Activated CD4-positive, alpha-beta T cell treated with anti-CD3 and anti-CD28 coated beads for 4 hours (primary cell): ENCODE results near the gene RPS2.

Experiments used
- DNase-seq, 2 donors: peaks; one replicate each; pipeline ENCODE4 v3.0.0-alpha.2; 2020

RPS2 gene

DNA sequence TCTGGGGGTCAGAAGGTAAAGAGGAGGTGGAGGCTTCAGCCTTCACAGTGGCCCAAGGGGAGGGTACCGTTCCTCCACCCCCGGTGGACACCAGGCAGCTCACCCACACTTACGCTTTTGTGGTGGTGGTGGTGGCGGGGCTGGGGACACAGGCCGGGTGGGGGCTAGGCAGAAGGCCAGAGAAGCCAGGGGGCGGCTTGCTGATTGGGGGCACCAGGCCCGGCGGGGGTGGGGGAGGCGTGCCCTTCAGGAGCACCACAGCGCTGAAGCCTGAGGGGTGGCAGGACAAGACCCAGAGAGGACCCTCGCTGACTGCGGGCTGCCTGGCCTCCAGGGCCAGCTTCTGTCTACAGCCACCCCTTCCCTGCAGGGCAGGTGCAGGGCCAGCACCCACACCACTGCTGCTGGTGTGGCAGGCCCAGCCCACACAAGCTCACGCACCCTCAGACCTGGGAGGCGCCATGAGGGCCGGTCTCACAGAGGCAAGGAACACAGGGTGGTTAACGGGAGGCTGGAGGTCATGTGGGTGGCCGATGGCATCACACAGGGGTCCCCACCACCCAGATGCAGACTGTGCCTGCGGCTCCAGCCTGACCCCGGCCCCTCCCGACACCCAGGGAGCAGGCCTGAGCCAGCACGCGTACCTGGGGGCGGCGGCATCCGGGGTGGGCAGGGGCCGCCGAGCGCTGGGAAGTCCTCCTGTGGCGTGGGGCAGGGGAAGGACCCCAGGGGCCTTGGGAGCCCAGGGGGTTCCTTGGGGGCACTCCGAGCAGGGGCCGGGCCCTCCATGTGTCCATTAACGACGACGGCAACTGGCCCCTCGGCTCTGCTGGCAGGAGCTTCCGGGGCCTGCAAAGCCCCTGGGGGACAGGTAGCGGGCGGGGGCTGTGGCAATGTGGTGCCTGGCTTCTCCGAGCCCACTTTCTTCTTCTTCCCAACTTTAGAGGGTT is 34.5 kb upstream of the RPS2 start:
- no peak for DNase-seq

DNA sequence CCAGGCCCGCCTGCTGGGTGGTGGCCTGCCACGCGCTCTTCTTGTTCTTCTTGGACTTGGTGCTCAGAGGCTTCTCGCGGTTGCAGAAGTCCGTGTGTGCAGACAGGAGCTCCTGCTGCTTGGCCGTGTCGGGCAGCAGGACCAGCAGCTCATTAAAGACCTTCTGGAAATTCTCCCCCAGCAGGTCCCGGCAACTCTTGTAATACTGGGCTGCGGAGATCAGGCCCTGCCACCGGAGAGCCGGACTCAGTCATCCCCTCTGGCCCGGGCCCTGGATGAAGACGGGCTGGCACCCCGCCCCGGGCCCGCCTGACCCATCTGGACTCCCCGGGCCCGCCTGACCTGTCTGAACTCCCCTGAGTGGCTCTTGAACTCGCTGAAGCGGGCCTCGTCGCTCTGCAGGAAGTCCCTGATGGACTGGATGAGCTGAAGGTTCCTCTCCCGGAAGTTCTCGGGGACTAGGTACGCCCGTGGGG is 33.8 kb upstream of the RPS2 start:
- DNase-seq: no peak

DNA sequence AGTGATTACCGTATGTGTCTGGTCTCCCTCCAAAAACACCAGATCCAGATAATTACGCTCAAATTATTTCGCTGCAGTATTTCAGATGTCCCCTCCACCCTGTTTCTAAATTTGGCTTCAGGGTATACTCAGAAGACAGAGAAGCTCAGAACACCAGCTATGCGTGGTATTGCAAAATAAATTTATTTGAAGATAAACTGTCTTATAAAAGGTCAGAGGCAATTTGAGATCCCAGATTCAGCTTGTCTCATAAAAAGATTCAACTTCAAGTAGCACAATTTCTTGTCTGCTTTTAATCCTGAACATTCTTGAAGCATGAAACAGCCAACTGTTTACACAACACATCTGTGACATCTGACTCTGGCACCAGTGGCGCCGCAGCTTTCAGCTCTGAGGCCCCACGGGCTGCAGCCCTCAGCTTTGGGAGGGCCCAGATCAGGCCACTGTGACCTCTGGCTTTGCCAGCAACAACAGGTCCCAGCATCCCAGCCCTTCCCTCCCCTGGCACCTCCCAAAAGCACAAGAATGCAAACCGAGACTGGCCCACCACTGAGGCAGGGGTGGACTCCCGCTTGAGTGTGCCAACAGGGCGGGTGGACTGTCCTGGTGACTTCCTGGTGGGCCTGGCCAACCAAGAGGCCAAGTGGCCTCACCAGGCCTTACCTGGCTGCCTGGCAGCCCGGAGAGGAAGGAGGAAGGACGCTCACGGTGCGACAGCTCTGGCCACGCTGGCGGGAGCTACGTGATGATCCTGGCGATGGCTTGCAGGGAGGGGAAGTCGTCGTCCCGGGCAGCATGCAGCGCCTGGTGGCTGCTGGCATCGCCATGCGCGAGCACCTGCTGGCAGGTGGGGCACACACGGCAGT is 33.1 kb upstream of the RPS2 start:
- no peak for DNase-seq

DNA sequence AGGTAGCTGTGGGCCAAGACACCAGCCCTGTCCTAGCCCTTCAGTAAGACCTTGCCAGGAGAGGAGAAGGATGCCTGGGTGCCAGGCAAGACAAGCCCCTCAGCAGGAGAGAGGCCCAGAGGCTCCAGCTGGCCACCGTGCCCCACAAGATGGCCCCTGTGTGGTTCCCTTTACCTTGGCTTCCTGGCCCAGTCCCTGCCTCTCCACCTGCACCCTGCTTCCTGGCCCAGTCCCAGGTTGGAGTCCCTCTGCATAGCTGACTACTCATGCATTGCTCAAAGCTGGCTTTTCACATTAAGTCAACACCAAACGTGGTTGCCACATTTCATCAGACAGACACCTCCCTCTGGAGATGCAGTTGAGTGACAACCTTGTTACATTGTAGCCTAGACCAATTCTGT is 29.1 kb upstream of the RPS2 start:
- no peak for DNase-seq

DNA sequence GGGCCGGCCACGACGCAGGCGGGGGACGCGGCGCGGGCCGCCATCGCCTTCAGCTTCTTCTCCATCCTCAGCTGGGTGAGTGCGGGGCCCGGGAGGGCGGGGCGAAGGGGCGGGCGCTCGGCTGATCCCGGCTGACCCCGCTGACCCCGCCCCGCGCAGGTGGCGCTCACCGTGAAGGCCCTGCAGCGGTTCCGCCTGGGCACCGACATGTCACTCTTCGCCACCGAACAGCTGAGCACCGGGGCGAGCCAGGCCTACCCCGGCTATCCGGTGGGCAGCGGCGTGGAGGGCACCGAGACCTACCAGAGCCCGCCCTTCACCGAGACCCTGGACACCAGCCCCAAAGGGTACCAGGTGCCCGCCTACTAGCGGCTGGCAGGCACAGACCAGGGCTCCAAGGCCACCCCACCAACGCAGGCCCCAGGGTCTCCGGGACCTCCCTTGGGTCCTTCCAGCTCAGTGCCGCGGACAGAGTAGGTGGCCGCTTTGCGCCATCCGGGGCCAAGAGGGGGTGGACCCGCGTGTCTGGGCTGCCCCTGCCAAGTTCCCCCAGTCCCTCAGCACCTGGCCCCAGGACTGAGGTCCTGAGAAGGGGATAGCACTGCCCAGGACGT is 28.2 kb upstream of the RPS2 start:
- no peak for DNase-seq

DNA sequence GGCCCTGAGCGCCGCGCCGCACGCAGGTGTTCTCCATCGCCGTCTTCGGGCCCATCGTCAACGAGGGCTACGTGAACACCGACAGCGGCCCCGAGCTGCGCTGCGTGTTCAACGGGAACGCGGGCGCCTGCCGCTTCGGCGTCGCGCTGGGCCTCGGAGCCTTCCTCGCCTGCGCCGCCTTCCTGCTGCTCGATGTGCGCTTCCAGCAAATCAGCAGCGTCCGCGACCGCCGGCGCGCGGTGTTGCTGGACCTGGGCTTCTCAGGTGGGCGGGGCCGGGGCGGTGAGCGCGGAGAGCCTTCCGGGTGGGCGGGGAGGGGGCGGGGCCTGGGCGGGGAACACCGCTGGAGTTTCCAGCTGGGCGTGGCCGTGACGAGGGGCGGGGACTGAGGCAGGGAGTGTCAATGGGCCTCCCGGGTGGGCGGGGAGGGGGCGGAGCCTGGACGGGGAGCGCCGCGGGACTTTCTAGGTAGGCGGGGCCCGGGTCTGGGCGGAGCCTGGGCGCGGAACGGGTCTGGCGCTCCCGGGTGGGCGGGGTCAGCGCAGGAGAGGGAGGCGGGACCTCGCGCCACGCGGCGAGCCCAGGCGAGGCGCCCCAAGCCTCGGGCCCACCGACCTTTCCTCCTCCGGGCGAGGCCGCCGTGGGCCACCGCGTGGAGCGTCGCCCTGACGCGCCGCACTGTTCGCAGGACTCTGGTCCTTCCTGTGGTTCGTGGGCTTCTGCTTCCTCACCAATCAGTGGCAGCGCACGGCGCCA is 27.5 kb upstream of the RPS2 start:
- peak; percentile 98 to 99 for DNase-seq

DNA sequence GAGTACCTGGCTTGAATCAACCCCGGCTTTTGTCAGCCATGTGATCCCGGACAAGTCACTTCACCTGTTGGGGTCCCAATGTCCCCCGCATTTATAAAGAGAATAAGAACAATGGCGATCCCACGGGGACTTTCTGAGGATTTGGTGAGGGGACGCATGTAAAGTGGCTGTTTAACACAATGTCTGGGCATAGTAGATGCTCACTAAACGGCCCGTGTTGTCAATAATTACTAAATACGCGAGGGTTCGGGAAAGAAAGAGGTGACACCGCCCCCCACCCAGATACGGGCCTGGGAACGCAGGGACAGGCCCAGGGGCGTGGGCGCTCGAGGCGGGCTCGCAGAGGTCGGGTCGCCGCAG is 26.9 kb upstream of the RPS2 start:
- DNase-seq: no peak

DNA sequence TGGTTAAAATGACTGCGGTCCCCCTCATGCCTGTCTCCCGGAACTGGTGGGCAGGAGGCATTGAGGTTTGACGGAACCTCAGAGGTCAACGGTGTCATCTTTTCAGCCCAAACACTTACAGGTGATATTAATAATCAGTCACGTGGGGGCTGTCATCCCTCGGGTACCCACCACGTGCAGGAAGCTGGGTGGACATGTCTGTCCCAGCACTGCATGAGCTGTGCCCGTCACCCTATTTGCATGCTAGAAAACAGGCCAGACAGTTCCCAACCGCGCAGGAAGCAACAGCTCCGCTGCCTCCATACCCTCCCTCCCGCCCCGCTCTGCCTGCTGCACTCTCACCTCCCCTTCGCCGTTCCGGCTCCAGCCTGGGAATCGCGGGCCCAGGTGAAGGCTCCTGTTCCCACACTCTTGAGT is 26.5 kb upstream of the RPS2 start:
- DNase-seq: peak in 1 of 2 donors; percentile 49

DNA sequence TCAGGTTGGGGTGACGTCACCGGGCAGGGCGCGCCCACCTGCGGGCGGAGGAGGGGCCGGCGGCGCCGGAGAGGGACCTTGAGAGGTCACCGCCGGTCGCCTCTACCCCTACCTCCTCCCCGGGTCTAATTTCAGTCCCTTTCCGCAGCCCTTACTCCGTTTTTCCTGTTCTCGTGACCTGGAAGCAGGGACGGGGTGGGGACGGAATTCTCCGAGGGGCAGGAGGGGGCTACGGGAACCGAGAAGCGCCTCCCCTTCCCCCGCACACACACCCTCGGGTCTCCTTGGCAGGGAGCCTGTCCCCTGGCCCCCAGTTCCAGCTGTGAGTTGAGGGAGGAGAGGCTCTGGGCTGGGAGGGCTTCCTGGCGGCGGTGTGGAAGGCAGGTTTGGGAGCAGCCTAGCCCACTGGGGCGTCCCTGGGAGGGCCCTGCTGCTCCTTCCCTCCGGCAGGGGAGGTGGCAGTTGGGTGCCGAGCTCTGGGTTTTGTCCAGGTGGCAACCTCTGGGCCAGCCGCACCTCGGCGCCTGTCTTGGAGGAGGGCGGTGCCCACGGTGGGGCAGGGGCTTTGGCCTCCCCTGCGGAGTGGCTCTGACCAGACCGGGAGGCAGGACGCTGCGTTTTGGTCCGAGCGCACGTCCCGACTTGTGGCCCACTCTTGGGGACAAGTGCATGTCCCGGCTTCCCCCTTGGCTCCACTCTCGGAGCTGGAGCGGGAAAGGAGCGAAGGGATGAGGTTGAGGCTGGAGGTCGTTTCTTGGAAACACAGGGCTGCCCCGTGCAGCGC is 25.9 kb upstream of the RPS2 start:
- DNase-seq: peak; percentile 41

DNA sequence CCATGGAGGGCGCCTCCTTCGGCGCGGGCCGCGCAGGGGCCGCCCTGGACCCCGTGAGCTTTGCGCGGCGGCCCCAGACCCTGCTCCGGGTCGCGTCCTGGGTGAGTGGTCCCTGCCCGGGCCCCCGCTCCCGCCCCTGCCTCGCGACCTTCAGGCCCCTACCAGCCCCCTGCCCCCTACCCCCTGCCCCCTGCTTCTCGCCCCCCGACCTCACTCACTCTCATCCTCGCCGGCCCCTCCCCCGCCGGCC is 25.4 kb upstream of the RPS2 start:
- no peak for DNase-seq

DNA sequence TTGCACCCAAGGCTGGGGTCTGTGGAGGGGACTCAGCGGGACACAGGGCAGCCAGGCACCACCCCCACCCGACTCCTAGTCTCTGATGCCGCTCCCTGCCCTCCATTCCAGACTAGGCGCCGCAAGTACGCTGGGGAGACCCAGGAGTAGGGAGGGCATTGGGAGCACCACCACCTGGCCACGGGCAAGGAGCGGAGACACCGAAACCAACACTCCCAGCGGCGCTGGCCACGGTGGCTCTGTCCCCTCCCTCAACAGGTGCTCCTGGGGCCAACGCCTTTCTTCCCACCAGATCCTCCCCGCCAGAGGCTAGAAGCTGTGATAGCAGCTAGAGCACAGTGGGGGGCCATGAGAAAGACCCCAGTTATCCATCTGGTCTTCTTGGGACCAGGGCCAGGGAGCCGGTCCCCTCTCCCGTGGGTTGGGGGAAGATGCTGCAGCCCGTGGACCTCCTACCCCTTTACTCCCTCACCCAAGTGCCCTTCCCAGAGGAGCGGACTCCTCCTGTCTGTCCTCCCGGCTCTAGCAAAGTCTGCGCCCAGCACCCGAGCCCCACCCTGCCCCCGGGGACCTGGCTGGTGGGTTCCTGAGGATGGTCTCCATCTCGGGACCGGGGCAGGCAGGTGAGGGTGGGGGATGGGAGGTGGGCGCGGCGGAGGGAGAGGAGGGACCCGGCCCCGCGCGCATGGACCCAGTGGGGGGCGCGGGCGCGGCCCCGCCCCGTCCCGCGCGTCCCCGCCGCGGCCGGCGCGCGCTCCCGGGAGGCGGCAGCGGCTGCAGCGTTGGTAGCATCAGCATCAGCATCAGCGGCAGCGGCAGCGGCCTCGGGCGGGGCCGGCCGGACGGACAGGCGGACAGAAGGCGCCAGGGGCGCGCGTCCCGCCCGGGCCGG is 24.8 kb upstream of the RPS2 start, which contains the start of gene SYNGR3:
SYNGR3 (plus strand) TSS at position 762 of the 892 bp plus-strand sequence. CDS start 133 bp downstream, outside the sequence.
- DNase-seq: no peak

DNA sequence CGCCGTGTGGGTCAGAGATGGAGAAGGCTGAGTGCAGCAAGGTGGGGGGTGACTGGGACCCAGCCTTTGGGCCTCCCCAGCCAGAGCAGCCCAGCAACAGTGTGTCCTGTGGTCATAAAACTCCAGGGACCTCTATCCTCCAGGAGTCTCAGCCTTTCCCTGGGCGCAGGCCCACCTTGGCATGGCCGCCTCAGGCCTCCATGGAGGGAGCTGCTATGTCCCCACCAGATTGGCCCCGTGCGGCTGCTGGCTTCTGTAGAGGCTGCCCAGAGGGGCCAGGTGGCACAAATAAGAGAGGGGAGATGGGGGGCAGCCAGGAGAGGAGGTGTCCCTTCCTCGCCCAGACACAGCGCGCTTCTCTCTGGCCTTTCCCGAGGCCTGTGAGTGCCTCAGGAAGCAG is 22.6 kb upstream of the RPS2 start:
- no peak for DNase-seq

DNA sequence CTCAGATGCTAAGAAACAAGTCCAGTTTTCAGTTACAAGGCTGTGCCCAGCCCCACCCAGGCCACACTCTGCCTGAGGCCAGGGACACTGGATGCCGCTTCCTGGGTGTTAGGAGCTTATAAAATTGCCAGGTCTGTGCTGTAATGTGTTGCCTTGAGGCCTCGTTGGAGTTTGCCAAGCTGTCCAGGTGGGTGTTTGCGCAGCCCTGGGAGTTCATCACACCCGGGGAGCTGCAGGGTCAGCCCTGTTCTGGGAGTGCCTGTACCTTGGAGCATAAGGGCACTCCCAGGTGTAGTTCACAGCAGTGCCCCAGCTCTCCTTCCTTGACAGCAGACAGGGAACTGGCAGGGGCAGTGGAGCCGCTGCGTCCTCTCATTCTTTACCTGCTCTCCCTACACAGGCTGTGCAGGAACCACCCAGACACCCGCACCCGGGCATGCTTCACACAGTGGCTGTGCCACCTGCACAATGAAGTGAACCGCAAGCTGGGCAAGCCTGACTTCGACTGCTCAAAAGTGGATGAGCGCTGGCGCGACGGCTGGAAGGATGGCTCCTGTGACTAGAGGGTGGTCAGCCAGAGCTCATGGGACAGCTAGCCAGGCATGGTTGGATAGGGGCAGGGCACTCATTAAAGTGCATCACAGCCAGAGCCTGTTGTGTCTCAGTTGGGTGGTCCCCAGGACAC is 21.0 kb upstream of the RPS2 start:
- DNase-seq: no peak

DNA sequence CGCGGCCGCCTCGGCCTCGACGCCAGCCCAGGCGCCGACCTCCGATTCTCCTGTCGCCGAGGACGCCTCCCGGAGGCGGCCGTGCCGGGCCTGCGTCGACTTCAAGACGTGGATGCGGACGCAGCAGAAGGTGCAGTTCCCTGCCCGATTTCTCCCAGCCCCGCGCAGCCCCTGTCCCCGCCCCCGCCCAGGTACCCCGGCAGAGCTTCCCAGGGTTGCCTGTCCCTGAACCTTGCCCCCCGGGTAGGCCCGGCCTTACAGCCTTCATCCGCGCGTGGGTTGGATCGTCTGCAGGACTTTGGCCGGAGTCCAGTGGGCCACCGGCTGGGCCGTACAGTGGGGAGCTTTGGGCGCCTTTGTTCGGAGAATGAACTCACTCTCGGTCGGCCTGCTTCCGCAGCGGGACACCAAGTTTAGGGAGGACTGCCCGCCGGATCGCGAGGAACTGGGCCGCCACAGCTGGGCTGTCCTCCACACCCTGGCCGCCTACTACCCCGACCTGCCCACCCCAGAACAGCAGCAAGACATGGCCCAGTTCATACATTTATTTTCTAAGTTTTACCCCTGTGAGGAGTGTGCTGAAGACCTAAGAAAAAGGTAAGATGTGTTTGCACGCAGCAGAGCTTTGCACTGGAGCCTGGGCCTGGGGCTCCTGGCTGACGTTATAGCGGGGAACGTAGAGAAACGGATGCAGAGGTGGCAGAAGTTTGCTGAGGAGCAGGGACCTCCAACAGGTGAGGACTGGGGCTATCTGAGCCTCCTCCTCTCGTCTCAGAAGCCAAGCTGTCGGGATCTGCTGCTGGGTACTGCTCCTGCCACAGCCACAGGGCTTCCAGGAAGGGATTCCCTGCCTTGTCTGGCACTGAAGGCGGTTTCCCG is 20.0 kb upstream of the RPS2 start:
- DNase-seq: no peak

DNA sequence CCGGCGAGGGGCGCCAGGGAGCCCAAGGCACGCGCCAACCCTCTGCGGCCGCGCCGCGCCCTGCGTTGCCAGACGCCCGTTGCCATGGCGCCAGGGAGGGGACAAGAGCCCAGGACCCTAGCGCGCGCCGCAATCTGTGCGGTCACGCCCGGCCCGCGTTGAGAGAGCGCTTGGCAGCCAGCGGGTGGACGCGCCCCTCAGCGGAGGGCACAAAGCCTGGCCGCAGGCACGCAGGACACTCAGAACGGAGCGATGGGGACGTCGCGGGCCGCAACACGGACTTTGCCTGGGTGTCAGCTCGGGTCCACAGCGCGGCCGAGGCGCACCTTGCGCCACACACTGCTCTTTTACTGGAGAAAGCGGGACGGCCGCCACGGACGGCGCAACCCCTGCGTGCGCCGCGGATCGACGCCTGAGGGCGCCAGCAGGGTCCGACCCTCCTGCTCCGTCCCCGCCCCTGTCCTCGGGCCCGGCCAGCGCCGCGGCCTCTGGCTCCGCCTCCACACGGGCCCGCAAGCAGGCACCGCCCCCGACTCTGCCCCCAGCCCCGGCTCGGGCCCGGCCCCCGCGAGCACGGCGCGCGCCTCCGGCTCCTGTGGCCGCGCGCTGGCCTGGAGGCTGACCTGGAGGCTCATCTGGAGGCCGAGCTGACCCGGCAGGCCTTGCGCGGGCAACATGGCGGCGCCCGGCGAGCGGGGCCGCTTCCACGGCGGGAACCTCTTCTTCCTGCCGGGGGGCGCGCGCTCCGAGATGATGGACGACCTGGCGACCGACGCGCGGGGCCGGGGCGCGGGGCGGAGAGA is 19.1 kb upstream of the RPS2 start, which contains the start of gene GFER:
GFER (plus strand) TSS at position 650 of the 803 bp plus-strand sequence; CDS start at position 676, 26 bp downstream.
- DNase-seq: peak; percentile 45 to 66

DNA sequence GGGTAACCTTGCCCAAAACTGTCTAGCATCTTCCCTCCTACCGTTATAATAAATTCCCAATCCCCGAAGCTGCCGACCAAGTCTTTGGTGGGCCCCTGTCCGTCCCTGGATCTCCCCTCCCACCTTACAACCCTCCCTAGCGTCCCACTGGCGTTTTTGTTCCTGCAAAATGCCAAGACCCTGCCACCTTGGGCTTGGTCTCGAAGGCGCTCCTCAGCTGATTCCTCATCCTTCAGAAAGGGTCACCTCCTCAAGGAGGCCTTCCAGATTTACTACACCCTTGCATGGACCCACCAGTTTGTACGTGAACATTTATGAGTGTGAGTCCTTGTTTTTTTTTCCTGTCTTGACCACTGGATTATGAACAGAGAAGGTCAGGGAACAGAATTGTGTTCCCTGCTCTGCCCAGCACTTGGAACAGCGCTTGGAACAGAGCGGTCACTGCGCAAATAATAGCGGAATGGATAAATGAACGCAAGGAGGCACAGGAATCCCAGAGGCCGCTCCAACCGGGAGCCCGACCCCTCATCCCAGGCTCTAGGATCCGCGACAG is 18.4 kb upstream of the RPS2 start:
- no peak for DNase-seq

DNA sequence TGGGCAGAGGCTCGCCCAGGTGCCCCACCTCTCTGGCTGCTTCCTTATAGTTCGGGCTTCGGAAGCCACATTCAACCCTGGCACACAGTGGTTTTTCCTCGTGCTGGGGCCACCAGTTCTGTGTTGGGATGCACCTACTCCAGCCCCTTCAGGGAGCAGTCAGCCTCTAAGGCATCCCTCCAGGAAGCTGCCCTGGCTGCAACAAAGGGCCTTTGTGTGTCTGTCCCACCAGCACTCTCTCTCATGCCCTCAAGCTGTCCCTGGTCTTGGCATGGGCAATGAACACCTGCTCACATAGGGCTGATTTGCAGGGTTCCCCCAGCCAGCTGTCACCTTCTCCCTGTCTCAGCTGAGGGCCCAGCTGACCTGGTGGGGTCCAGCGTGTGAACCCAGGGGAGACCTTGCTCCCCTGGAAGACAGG is 17.4 kb upstream of the RPS2 start:
- no peak for DNase-seq

DNA sequence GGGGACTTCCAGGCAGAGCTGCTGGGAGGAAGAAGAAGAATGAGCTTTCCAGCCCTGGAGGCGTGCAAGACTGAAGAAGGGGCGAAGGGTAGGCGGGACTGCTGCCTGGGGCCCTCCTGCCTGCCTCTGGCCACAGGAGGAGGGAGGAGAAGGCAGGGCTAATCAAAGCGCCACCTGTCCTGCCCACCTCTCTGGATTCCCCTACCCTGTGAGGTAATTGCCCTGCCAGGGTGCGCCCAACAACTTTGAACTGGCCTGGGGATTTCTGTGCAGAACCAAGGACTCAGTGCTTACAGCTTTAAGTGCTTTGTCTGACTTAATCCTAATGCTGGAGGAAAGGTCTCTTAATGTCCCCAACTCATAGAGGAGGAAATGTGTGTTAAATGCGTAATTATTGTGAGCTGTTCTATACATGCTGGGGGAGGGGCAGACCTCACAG is 16.8 kb upstream of the RPS2 start, which contains the start of gene NOXO1:
NOXO1 (minus strand) TSS at position 72 of the 439 bp plus-strand sequence. CDS start 290 bp downstream, outside the sequence.
- no peak for DNase-seq
